ENCODE results near the gene ALS2. TPM values are rescaled to one million over a fixed set of nuclear protein-coding genes. Genes with fewer than 3 reads are reported as not detected.

The ALS2 gene
- total RNA-seq, 2 experiments from 2014 or later = 10.1 to 10.5 TPM

GRCh38 chr2:201664334-201664733 lies 116.4 kb downstream of the ALS2 start:
- DNase-seq = no peak
- Mint-ChIP-seq H3K27ac (no peak overlapping the region), H3K4me3 (no peak overlapping the region), H3K36me3 (ENCODE audit: low read depth) (no peaks in the 10 kb centered on the region), H3K27me3 (no peaks in the 10 kb centered on the region), H3K9me3 (no peaks in the 10 kb centered on the region), H3K4me1 (ENCODE audit: low read depth) (no peaks in the 10 kb centered on the region)
- intact Hi-C loops (cut with micrococcal nuclease) = no loop called here
- no peak for ATAC-seq
- TF ChIP-seq CTCF (IDR thresholded peaks at IDR 0.05) = no peak
- CTCF ChIA-PET = interaction anchor here (0.6 kb wide), 1 partner anchor 286 kb away, joined by 3 read pairs; no protein-coding TSS in a partner anchor
- POLR2A ChIA-PET = interaction anchor here (0.6 kb wide), 2 partner anchors 47 to 52 kb away, joined by 3 read pairs; no protein-coding TSS in a partner anchor

GRCh38 chr2:201661366-201661765 lies 119.4 kb downstream of the ALS2 start:
- CTCF ChIA-PET = no interaction called here

GRCh38 chr2:201660293-201660895 lies 120.3 kb downstream of the ALS2 start:
- DNase-seq (no peak), ATAC-seq (no peak)
- H3K9me3 Mint-ChIP-seq = no peaks in the 10 kb centered on the region
- ChIA-PET POLR2A (no interaction called here), CTCF (no interaction called here)
- no peak for TF ChIP-seq CTCF (IDR thresholded peaks at IDR 0.05)
- no peak overlapping the region for H3K27ac Mint-ChIP-seq
- intact Hi-C loops (cut with micrococcal nuclease) = no loop called here
- H3K27me3 Mint-ChIP-seq = no peaks in the 10 kb centered on the region
- H3K4me1 Mint-ChIP-seq (ENCODE audit: low read depth) = no peaks in the 10 kb centered on the region
- H3K36me3 Mint-ChIP-seq (ENCODE audit: low read depth) = no peaks in the 10 kb centered on the region
- no peak overlapping the region for H3K4me3 Mint-ChIP-seq

More at GRCh38 chr2:201661366-201661765, 119.4 kb downstream of the ALS2 start:
- no peak overlapping the region for H3K27ac Mint-ChIP-seq
- no peak overlapping the region for H3K4me3 Mint-ChIP-seq
- H3K4me1 Mint-ChIP-seq (ENCODE audit: low read depth) = no peaks in the 10 kb centered on the region
- intact Hi-C loops (cut with micrococcal nuclease) = no loop called here
- H3K27me3 Mint-ChIP-seq = no peaks in the 10 kb centered on the region
- POLR2A ChIA-PET = interaction anchor here (1.1 kb wide), 1 partner anchor 17 kb away, joined by 3 read pairs; no protein-coding TSS in a partner anchor
- no peaks in the 10 kb centered on the region for H3K9me3 Mint-ChIP-seq
- no peak for TF ChIP-seq CTCF (IDR thresholded peaks at IDR 0.05)
- no peak for ATAC-seq
- H3K36me3 Mint-ChIP-seq (ENCODE audit: low read depth) = no peaks in the 10 kb centered on the region
- DNase-seq = no peak

GRCh38 chr2:201656740-201657139 lies 124.0 kb downstream of the ALS2 start:
- Mint-ChIP-seq H3K4me3 (no peak overlapping the region), H3K36me3 (ENCODE audit: low read depth) (no peaks in the 10 kb centered on the region), H3K9me3 (no peaks in the 10 kb centered on the region), H3K4me1 (ENCODE audit: low read depth) (no peaks in the 10 kb centered on the region), H3K27me3 (no peaks in the 10 kb centered on the region), H3K27ac (no peak overlapping the region)
- DNase-seq (no peak), ATAC-seq (no peak)
- CTCF ChIA-PET = no interaction called here
- POLR2A ChIA-PET = no interaction called here
- TF ChIP-seq CTCF (IDR thresholded peaks at IDR 0.05) = no peak
- intact Hi-C loops (cut with micrococcal nuclease) = no loop called here

- no peak for TF ChIP-seq CTCF (IDR thresholded peaks at IDR 0.05)
- H3K27me3 Mint-ChIP-seq = peaks cover 1% of the 10 kb centered on the region
- no peaks in the 10 kb centered on the region for H3K9me3 Mint-ChIP-seq
- H3K27ac Mint-ChIP-seq = no peak overlapping the region
- H3K36me3 Mint-ChIP-seq (ENCODE audit: low read depth) = no peaks in the 10 kb centered on the region
- intact Hi-C loops (cut with micrococcal nuclease) = no loop called here
- ChIA-PET CTCF (no interaction called here), POLR2A (no interaction called here)
- no peaks in the 10 kb centered on the region for H3K4me1 Mint-ChIP-seq (ENCODE audit: low read depth)
- H3K4me3 Mint-ChIP-seq = no peak overlapping the region
- no peak for ATAC-seq
- no peak for DNase-seq
Observed at GRCh38 chr2:201656102-201656501, 124.6 kb downstream of the ALS2 start.
